GM19238 (cell line): ENCODE results near the gene GSTP1.
"Not testable (repeated sequence)": the region's sequence is repeated elsewhere in the genome, so short reads cannot be mapped to it uniquely, and the experiment has no call there.

Experiments
- DNase-seq: peaks from one replicate; pipeline ENCODE4 v3.0.0; 2011; ENCODE audit warnings: low spot score; ENCODE audit not compliant: insufficient read length

Gene GSTP1

GRCh38 chr11:67614730-67615714 is 31.4 kb downstream of the GSTP1 start:
- peak; percentile 48 for DNase-seq

- no peak for DNase-seq
Measured at GRCh38 chr11:67615728-67616430, 32.3 kb downstream of the GSTP1 start.

GRCh38 chr11:67616431-67617242 is 33.0 kb downstream of the GSTP1 start:
- DNase-seq, result no peak

- no peak for DNase-seq
Measured at GRCh38 chr11:67617243-67617953, 33.8 kb downstream of the GSTP1 start.

GRCh38 chr11:67618901-67619659 is 35.5 kb downstream of the GSTP1 start:
- not testable (repeated sequence) for DNase-seq

GRCh38 chr11:67619683-67620618 is 36.3 kb downstream of the GSTP1 start:
- DNase-seq, result not testable (repeated sequence)

- not testable (repeated sequence) for DNase-seq
Measured at GRCh38 chr11:67620621-67621020, 37.0 kb downstream of the GSTP1 start.

- not testable (repeated sequence) for DNase-seq
Measured at GRCh38 chr11:67621928-67622327, 38.3 kb downstream of the GSTP1 start.

GRCh38 chr11:67622905-67623304 is 39.3 kb downstream of the GSTP1 start:
- DNase-seq, result not testable (repeated sequence)

GRCh38 chr11:67623795-67624194 is 40.2 kb downstream of the GSTP1 start:
- DNase-seq, result not testable (repeated sequence)

- not testable (repeated sequence) for DNase-seq
Measured at GRCh38 chr11:67626131-67626833, 42.7 kb downstream of the GSTP1 start.

GRCh38 chr11:67626970-67627369 is 43.4 kb downstream of the GSTP1 start:
- DNase-seq, result no peak

- DNase-seq, result no peak
Measured at GRCh38 chr11:67627441-67627811, 43.8 kb downstream of the GSTP1 start.

- no peak for DNase-seq
Measured at GRCh38 chr11:67627812-67628624, 44.4 kb downstream of the GSTP1 start.

- no peak for DNase-seq
Measured at GRCh38 chr11:67628710-67629385, 45.2 kb downstream of the GSTP1 start.

- DNase-seq, result peak; percentile 85
Measured at GRCh38 chr11:67629386-67630227, 46.0 kb downstream of the GSTP1 start, which contains the start of gene NUDT8. Gene NUDT8, minus strand, starts transcription at chr11:67629937. Its CDS starts 26 bp downstream, at chr11:67629911.
